ENCODE measurements around the gene UVSSA. TPM values are rescaled to one million over a fixed set of nuclear protein-coding genes. Genes with fewer than 3 reads are reported as not detected.

The UVSSA gene
- total RNA-seq, 2 donors from 2014 or later = 50.4 to 61.6 TPM

DNA sequence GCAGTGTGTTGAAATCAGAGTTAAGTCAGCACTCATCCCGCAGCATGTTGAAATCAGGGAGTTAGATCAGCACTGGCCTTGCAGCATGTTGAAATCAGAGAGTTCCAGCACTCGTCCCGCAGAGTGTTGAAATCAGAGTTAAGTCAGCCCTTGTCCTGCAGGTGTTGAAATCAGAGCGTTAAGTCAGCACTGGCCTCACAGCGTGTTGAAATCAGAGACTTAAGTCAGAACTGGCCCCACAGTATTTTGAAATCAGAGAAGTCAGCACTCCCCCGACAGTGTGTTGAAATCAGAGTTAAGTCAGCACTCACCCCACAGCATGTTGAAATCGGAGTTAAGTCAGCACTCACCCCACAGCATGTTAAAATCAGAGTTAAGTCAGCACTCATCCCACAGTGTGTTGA is 10.9 kb upstream of the UVSSA start:
- Mint-ChIP-seq H3K9me3 (no peaks in the 10 kb centered on the region), H3K4me3 (no peak overlapping the region), H3K27ac (no peak overlapping the region), H3K4me1 (no peaks in the 10 kb centered on the region), H3K27me3 (ENCODE audit: insufficient read depth) (no peaks in the 10 kb centered on the region), H3K36me3 (ENCODE audit: low read depth) (peaks cover 62% of the 10 kb centered on the region)
- Histone ChIP-seq H3K9ac (ENCODE audit: extremely low read depth, low read length, poor library complexity, severe bottlenecking) (no peak overlapping the region), H3K9me3 (ENCODE audit: control insufficient read depth, low read length) (no peaks in the 10 kb centered on the region), H3K4me1 (ENCODE audit: control insufficient read depth, insufficient read depth, low read length) (no peaks in the 10 kb centered on the region), H3K27me3 (ENCODE audit: control insufficient read depth, insufficient read depth, low read length, poor library complexity, severe bottlenecking) (no peaks in the 10 kb centered on the region), H3K4me3 (ENCODE audit: low read length) (no peak overlapping the region), H3K27ac (ENCODE audit: low read depth, low read length) (no peak overlapping the region), H3K36me3 (ENCODE audit: control insufficient read depth, insufficient read depth, low read length) (peaks cover 52% of the 10 kb centered on the region)
- WGBS, 2 experiments (ENCODE audit: insufficient coverage in 1 of 2, insufficient read length in 1 of 2) = 94% methylated on average over 7 of the region's 7 CpGs
- TF ChIP-seq, protein P1, sequence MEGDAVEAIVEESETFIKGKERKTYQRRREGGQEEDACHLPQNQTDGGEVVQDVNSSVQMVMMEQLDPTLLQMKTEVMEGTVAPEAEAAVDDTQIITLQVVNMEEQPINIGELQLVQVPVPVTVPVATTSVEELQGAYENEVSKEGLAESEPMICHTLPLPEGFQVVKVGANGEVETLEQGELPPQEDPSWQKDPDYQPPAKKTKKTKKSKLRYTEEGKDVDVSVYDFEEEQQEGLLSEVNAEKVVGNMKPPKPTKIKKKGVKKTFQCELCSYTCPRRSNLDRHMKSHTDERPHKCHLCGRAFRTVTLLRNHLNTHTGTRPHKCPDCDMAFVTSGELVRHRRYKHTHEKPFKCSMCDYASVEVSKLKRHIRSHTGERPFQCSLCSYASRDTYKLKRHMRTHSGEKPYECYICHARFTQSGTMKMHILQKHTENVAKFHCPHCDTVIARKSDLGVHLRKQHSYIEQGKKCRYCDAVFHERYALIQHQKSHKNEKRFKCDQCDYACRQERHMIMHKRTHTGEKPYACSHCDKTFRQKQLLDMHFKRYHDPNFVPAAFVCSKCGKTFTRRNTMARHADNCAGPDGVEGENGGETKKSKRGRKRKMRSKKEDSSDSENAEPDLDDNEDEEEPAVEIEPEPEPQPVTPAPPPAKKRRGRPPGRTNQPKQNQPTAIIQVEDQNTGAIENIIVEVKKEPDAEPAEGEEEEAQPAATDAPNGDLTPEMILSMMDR (conservative IDR thresholded peaks at IDR 0.05) = no peak
- DNase-seq = no peak

DNA sequence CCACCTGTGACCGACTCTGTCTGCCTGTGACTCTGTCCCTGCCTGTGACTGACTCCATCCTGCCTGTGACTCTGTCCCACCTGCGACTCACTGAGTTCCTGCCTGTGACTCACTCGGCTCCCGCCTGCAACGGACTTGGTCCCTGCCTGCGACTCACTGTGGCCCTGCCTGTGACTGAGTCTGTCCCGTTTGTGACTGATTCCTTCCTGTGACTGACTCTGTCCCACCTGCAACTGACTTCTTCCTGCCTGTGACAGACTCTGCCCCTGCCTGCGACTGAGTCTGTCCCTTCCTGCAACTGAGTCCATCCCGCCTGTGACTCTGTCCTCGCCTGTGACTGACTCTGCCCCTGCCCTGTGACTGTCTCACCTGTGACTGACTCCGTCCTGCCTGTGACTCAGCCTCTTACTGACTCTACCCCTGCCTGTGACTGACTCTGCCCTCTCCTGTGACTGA is 9.6 kb upstream of the UVSSA start:
- peak overlapping the region; percentile 40 for H3K27ac Mint-ChIP-seq
- no peaks in the 10 kb centered on the region for H3K9me3 ChIP-seq (ENCODE audit: control insufficient read depth, low read length)
- H3K4me3 Mint-ChIP-seq = no peak overlapping the region
- H3K36me3 Mint-ChIP-seq (ENCODE audit: low read depth) = peaks cover 64% of the 10 kb centered on the region
- peaks cover 55% of the 10 kb centered on the region for H3K36me3 ChIP-seq (ENCODE audit: control insufficient read depth, insufficient read depth, low read length)
- WGBS, 2 experiments (ENCODE audit: insufficient coverage in 1 of 2, insufficient read length in 1 of 2) = 83 to 84% methylated on average over 11 of the region's 11 CpGs
- H3K4me1 ChIP-seq (ENCODE audit: control insufficient read depth, insufficient read depth, low read length) = no peaks in the 10 kb centered on the region
- no peak overlapping the region for H3K9ac ChIP-seq (ENCODE audit: extremely low read depth, low read length, poor library complexity, severe bottlenecking)
- no peak overlapping the region for H3K4me3 ChIP-seq (ENCODE audit: low read length)
- H3K27me3 ChIP-seq (ENCODE audit: control insufficient read depth, insufficient read depth, low read length, poor library complexity, severe bottlenecking) = no peaks in the 10 kb centered on the region
- no peaks in the 10 kb centered on the region for H3K27me3 Mint-ChIP-seq (ENCODE audit: insufficient read depth)
- H3K27ac ChIP-seq (ENCODE audit: low read depth, low read length) = no peak overlapping the region
- TF ChIP-seq, protein P1 (conservative IDR thresholded peaks at IDR 0.05) = no peak
- H3K9me3 Mint-ChIP-seq = no peaks in the 10 kb centered on the region
- no peak for DNase-seq
- H3K4me1 Mint-ChIP-seq = no peaks in the 10 kb centered on the region

DNA sequence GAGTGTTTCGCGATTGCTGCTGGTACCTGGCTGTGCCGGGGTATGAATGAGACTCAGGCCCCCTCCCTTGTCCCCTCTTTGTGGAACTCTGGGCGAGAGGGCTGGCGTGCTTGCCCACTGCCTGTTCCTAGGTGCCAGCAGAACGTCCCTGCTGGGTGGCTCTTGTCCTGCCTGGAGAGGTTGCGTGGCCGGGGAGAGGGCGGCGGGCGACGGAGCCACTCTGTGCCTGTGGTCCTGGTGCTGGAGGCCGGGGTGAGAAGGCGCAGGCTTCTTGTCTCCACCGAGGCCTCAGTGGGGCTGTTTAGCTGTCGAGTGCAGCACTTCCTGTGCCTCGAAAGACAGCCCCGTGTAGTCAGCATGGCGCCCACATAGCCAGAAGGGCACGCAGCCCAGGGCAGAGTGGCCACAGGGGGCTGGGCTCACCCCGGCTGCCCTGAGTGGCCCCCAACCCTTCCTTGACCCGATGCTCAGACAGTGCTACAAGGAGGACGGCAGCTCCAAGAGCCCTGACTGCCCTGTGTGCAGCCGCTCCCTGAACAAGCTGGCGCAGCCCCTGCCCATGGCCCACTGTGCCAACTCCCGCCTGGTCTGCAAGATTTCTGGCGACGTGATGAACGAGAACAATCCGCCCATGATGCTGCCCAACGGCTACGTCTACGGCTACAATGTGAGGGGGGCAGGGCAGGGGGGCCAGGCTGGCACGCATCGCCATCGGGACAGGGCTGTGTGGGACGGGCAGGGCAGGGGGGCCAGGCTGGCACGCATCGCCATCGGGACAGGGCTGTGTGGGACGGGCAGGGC is 8.9 kb upstream of the UVSSA start:
- Histone ChIP-seq H3K27me3 (ENCODE audit: control insufficient read depth, insufficient read depth, low read length, poor library complexity, severe bottlenecking) (no peaks in the 10 kb centered on the region), H3K4me1 (ENCODE audit: control insufficient read depth, insufficient read depth, low read length) (no peaks in the 10 kb centered on the region), H3K9me3 (ENCODE audit: control insufficient read depth, low read length) (no peaks in the 10 kb centered on the region), H3K4me3 (ENCODE audit: low read length) (no peak overlapping the region), H3K9ac (ENCODE audit: extremely low read depth, low read length, poor library complexity, severe bottlenecking) (no peak overlapping the region), H3K36me3 (ENCODE audit: control insufficient read depth, insufficient read depth, low read length) (peaks cover 55% of the 10 kb centered on the region), H3K27ac (ENCODE audit: low read depth, low read length) (no peak overlapping the region)
- 95 to 97% methylated on average over 24 to 41 of the region's 41 CpGs for WGBS, 2 experiments (ENCODE audit: insufficient coverage in 1 of 2, insufficient read length in 1 of 2)
- H3K27me3 Mint-ChIP-seq (ENCODE audit: insufficient read depth) = peaks cover 1% of the 10 kb centered on the region
- peaks cover 62% of the 10 kb centered on the region for H3K36me3 Mint-ChIP-seq (ENCODE audit: low read depth)
- no peaks in the 10 kb centered on the region for H3K9me3 Mint-ChIP-seq
- H3K4me3 Mint-ChIP-seq = no peak overlapping the region
- DNase-seq = no peak
- TF ChIP-seq, protein P1 (conservative IDR thresholded peaks at IDR 0.05) = no peak
- H3K4me1 Mint-ChIP-seq = no peaks in the 10 kb centered on the region
- no peak overlapping the region for H3K27ac Mint-ChIP-seq
